ENCODE results near the gene TTC14.

The TTC14 gene

DNA sequence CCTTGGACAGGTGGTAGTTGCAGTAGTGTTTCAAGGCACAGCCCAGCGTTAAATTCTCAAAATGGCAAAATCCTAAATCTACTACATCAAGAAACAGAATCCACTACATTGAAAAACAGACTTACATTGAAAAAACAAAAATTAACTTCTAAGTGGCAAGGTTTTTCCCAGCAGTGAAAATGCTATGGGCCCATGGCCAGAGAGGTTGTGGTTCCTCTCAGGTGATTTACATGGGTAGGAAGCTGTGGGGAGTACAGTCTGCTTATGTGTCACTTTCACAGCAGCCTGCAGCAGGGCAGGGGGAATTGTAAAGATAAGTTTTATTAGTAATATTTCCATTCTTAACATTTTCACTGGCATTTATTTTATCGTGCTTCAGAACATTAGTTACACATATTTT lies 24.9 kb downstream of the TTC14 start:
- in situ Hi-C loops (cut with MboI; ENCODE audit: low pct_unique_long_range_greater_than_20kb, low sequenced_read_pairs) = no loop called here
- no peak for DNase-seq

DNA sequence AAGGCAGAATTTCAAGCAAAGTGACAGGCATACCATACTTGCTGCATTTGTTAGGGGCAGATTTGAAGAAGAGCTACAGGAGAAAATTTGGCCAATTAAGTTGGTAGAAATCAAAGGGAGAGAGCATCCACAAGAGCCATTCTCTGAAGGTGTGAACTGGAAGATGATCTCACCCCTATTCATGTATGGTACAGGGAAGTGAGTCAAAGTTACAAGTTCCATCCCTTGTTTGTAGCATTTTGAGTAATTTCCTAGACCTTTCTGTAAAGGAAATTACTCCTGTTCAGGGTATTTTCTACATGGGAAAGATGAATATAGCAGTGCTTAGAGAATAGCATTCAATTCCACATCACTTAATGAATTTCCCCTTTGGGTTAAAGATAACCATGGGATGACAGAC lies 28.4 kb downstream of the TTC14 start:
- no peak for DNase-seq
- in situ Hi-C loops (cut with MboI; ENCODE audit: low pct_unique_long_range_greater_than_20kb, low sequenced_read_pairs) = no loop called here

DNA sequence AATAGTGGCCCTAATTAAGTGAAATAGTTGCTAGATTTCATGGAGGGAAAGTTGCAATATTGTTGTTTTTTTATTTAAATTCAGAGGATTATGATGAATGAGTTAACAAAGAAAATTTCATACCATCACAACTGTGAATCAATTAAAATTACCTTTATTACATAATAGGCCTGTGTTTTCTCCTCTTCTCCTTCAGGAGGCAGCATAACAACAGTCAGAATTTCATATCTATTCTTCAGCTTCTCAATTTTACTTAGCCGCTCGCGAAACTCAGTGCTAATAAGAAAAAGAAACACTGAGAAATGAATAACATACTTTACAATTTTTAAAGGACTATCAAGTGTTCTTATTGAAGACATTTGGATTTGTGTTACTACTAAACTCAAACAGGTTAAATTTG lies 29.4 kb downstream of the TTC14 start:
- in situ Hi-C loops (cut with MboI; ENCODE audit: low pct_unique_long_range_greater_than_20kb, low sequenced_read_pairs) = no loop called here
- no peak for DNase-seq

DNA sequence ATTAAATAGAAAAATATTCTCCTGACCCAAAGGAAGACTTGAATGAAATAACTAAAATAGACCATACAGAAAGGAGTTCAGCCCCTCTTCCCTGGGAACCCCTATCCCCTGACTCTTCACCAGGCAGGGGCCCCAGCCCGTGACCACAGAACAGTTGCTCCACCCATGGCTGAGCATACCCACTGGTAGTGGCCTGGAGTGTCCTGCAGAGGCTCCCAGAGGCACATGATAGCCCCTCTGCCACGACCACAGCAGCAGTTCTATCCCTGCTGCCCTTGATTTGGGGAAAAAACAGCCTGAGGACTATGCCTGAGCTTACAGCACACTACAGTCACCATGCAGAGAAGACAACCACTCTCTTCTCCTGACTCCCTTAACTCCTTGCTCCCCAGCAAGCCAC lies 31.8 kb downstream of the TTC14 start:
- in situ Hi-C loops (cut with MboI; ENCODE audit: low pct_unique_long_range_greater_than_20kb, low sequenced_read_pairs) = no loop called here
- DNase-seq = no peak

DNA sequence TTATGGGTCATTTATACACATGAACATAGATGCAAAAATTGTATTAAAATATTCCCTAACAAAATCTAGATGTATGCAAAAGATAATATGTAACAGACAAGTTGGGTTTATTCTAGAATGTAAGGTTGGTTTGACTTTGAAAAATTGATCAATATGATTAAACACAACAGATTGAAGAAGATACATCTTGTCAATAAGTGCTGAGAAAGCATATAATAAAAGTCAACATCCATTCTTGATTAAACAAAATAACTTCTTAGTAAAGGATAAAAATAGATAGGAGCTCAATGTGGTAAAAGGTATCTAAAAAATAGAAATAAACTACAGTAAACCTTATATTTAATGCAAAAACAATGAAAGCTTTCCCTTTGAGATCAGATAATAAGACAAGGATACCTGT lies 39.0 kb downstream of the TTC14 start:
- DNase-seq = no peak
- in situ Hi-C loops (cut with MboI; ENCODE audit: low pct_unique_long_range_greater_than_20kb, low sequenced_read_pairs) = no loop called here

DNA sequence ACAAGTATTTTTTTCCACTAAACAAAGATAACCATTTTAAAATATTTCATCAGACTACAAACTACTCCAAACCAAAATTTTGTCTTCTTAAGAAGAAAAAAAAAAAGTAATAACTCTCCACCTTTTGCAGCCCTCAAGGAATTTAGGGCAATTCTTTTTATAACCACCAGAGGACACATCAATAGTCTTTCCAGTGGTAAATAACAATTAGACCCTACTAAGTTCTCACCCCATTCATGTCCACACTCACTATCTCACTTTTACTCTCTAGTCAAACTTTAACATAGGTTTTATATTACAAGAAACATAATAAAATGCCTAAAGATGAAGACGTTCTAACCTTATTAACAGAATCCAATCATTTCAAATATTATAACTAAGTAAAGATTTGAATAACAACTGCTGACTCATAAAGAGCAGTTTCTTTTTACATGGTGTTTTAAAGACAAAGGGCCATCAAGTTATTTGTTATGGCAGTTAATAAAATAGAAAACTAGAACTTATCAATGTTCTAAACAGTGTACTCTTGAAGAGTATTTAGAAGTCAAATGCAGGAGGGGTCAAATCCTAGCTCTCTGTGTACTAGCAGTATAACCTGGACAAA lies 44.3 kb downstream of the TTC14 start:
- in situ Hi-C loops (cut with MboI; ENCODE audit: low pct_unique_long_range_greater_than_20kb, low sequenced_read_pairs) = no loop called here
- DNase-seq = peak; percentile 11

DNA sequence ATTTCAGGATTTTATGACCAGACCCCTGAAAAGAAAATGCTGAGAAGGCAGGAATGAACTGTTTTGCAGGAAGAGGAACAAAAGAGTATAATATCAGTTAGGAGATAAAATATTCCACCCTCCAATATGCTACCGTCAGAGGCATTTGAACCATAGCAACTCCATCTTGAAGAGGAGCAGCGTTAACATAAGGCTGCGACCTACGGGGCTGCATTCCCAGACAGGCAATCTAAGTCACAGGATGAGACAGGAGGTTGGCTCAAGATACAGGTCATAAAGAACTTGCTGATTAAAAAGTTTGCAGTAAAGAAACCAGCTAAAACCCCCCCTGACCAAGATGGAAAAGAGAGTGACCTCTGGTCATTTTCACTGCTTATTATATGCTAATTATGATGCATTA lies 54.4 kb downstream of the TTC14 start:
- in situ Hi-C loops (cut with MboI; ENCODE audit: low pct_unique_long_range_greater_than_20kb, low sequenced_read_pairs) = no loop called here

DNA sequence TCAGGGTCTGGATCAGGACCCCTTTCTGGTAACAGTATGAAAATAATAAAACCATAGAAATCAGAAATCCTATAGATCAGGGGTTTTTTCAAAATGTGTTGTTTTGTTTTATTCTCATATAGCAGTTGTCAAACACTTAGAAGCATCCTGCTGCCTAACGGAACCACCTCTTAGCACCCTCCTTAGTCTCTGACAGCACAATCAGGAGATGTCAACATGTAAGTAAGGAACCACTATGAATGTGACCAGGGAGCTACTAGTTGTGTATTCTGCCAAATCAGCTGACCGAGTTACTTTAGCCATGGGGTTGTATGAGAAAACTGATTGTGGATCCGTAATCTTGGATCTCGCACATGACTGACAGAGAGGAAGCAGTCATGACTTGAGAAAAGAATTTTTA lies 55.1 kb downstream of the TTC14 start:
- in situ Hi-C loops (cut with MboI; ENCODE audit: low pct_unique_long_range_greater_than_20kb, low sequenced_read_pairs) = no loop called here
- no peak for DNase-seq

More for the DNA sequence above, 54.4 kb downstream of the TTC14 start:
- no peak for DNase-seq

Measured in KBM-7 (cell line).